Fibroblast of peridontal ligament (primary cell): Measurements from ENCODE around the gene ADGRL2.
A peak's percentile ranks its signal among the peaks of the same experiment; 100 is the strongest.

Source experiments
- DNase-seq: peaks from one replicate; pipeline ENCODE4 v3.0.0-alpha.2; 2010; ENCODE audit errors: extremely low read depth

Gene ADGRL2

DNA sequence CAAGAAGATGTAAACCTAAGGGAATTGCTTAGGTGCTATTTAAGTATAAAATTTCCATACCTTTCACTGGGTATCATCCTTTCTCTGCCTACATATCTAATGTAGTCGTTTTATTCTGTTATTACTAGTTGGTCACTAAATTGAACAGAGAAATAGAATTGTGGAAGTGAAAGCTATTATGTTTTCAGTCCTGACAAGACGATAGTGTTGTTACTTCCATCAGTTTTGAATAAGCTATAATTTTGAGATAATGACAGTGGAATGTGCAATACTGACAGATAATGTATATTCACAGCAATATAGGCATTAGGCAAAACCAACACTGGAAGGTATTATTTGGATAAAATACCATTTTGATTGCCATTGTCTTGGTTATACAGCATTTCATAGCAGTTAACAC, 181.8 kb downstream of the ADGRL2 start:
- DNase-seq = no peak

DNA sequence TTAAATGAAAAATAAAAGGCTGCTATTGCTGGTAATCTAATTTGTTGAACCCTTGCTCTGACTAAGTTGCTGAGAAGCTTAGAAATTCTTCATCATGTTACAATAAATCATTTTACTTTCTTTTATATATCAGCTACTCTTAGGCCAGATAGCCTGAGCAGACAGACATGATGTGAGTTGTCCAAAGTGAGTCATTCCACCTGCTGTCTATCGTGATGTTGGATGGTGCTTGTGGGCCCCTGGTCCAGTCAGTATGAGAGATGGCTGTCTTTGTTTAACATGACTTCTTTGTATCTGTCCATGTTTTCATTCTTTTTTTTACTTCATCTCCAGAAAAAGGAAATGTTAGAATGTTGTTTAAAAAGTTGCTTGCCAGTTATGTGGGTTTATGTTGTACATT, 188.8 kb downstream of the ADGRL2 start:
- DNase-seq = no peak

GRCh38 chr1:81990241-81990640, 189.5 kb downstream of the ADGRL2 start:
- no peak for DNase-seq

DNA sequence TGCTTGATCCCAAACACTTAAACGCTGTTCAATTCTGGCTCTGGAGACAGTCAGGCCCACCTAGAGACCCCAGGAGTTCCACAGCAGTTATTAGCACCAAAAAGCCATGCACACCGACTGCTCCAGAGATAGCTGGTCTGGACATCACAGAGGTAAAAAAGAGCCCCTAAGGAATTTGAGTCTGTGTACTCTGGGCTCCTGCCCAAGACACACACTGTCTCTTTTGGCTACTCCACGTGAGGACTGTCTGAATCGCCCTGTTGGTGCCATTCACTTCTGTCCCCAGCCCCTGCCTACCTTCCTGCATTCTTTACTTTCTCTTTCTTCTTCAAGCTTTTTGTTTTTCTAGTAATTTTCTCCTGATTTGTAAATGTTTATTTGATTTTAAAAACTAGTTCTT, 197.4 kb downstream of the ADGRL2 start:
- no peak for DNase-seq

DNA sequence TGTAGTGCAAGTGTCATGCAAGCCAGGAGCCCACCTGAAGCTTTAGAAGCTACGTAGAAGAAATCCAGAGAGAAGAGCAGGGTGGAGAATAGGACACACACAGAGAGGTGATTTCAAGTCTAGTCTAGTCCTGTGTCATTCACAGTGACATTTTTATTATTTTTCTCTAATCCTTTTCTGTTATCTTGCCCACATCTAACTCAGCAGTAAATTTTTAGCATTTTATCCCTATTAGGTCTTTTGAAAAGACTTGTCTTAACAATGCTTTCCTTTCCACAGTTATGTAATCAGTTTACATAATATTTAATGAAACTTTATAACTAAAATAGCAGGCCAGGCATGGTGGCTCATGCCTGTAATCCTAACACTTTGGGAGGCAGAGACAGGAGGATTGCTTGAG, 198.6 kb downstream of the ADGRL2 start:
- no peak for DNase-seq

DNA sequence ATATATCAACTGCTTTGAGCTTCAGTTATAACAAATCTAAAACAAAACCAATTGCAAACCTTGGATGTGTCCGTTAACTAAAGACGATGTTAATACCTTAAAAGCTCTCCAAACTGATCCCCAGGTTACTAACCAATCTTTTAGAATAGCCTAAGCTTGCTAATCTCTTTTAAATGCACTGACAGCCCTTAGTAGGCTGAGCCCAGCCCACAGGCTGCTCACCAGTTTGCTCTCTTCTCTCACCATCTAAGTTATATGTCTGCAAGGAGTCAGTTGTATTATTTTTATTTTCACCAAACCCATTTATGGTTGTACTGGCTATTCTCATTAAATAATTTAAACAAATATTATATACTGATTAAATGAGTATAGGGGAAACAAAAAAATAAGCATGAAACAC, 199.5 kb downstream of the ADGRL2 start:
- DNase-seq = no peak

GRCh38 chr1:82001345-82001744, 200.6 kb downstream of the ADGRL2 start:
- DNase-seq = no peak

DNA sequence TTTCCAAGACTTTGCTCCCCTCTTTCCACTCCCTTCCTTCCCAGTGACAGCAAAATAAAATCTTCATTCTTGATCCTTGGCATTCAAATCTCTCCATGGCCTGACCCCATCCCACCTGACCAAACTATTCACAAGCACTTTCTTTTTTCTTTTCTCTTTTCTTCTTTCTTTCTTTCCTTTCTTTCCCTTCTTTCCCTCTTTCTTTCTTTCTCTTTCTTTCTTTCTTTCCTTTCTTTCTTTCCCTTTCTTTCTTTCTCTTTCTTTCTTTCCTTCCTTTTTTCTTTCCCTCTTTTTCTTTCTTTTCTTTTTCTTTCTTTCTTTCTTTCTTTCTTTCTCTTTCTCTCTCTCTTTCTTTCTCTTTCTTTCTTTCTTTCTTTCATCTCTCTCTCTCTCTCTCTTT, 207.1 kb downstream of the ADGRL2 start:
- DNase-seq = no peak

DNA sequence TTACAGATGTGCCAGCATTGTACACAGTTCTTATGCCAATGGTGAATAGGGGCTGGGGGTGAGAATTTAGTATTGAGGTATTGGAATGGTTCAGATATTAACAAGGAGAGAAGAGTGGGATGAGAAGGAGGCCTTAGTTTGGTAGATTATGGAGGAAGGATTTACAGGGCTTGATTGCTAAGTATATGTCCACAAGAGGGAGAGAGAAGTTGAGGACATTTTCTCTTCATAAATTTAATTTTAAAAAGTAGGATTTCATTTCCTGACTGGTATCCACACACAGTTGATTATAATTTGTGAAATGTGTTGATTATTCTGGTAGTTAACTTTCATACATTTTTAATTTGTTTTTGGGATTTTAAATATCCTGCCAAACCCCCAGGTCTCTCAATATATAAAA, 213.0 kb downstream of the ADGRL2 start:
- DNase-seq = peak; percentile 12

GRCh38 chr1:82015444-82015843, 214.7 kb downstream of the ADGRL2 start:
- no peak for DNase-seq

- DNase-seq = no peak
Observed at GRCh38 chr1:82018319-82018718, 217.6 kb downstream of the ADGRL2 start.

DNA sequence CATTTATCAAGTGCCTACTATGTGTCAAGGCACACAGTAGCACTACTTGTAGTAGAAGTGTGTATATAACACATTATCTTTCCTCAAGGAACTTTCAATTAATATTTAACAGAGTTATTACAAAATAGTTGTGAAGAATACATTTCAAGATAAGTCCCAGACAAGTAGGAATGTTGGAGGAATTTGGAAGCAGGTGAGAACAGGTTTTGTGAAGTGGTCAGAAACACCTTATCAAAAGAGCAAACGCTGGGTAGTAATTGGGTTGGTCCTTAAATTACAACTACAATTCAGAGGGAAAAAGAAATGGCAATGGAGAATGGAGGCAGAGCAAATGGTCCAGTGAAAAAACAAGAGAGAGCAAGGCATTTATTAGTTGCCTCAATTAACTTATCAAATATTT, 218.8 kb downstream of the ADGRL2 start:
- DNase-seq = no peak

- DNase-seq = no peak
Observed at GRCh38 chr1:82030830-82031229, 230.1 kb downstream of the ADGRL2 start.

DNA sequence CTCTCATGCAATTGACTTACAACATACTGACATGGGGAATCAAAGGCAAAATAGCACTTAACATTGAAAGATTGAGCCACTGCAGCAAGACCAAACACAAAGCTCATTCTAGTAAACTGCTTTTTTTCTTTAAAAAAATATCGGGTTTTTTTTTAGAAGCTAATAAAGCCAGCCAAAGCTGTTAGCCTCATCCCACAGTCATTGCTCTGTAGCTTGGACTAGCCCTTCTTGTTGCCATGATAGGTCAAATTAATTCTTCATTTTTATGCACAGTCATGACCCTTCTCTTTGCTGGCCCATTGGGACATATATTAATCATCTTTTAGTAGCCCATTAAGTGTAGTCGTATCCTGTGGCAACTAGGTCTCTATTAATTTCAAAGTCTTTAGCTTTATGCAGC, 231.3 kb downstream of the ADGRL2 start:
- DNase-seq = no peak

DNA sequence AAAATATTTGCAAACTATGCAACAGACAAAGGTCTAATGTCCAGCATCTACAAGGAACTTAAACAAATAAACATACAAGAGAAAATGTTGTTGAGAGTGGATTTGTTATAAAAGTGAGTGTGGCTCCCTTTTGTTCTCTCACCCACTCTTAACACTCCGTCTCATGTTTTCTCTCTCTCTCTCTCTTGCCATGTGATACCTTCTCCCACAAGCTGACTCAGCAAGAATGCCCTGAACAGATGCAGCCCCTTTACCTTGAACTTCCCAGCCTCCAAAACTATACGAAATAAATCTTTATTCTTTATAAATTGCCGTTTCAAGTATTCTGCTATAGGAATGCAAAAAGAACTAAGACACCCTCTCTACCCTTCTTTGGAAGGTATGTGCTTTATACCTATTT, 234.1 kb downstream of the ADGRL2 start:
- DNase-seq = no peak
